ENCODE results near the gene C2CD2.

C2CD2 gene

GRCh38 chr21:41881051-41881450, 72.8 kb downstream of the C2CD2 start:
- FAIRE-seq, result no peak

GRCh38 chr21:41880153-41880552, 73.7 kb downstream of the C2CD2 start:
- FAIRE-seq, result no peak

- no peak for FAIRE-seq
These were observed 74.4 kb downstream of the C2CD2 start, which contains the start of gene PRDM15 for GRCh38 chr21:41879190-41879998. TSS of gene PRDM15 (minus strand) at chr21:41879344. CDS start at chr21:41860363, 18,981 bp downstream.

- FAIRE-seq, result no peak
These were observed 75.0 kb downstream of the C2CD2 start for GRCh38 chr21:41878831-41879189.

GRCh38 chr21:41877901-41878830, 75.7 kb downstream of the C2CD2 start:
- no peak for FAIRE-seq

GRCh38 chr21:41876928-41877652, 76.7 kb downstream of the C2CD2 start:
- no peak for FAIRE-seq

- no peak for FAIRE-seq
These were observed 77.4 kb downstream of the C2CD2 start for GRCh38 chr21:41876396-41876795.

- no peak for FAIRE-seq
These were observed 78.7 kb downstream of the C2CD2 start for GRCh38 chr21:41875086-41875485.

GRCh38 chr21:41874611-41875010, 79.2 kb downstream of the C2CD2 start:
- FAIRE-seq, result no peak

- no peak for FAIRE-seq
These were observed 80.4 kb downstream of the C2CD2 start for GRCh38 chr21:41873426-41873825.

- FAIRE-seq, result no peak
These were observed 80.8 kb downstream of the C2CD2 start for GRCh38 chr21:41873005-41873404.

- FAIRE-seq, result no peak
These were observed 82.4 kb downstream of the C2CD2 start for GRCh38 chr21:41871293-41872030.

- no peak for FAIRE-seq
These were observed 84.0 kb downstream of the C2CD2 start for GRCh38 chr21:41869771-41870170.

- FAIRE-seq, result no peak
These were observed 85.6 kb downstream of the C2CD2 start for GRCh38 chr21:41868062-41868710.

- no peak for FAIRE-seq
These were observed 86.5 kb downstream of the C2CD2 start for GRCh38 chr21:41867313-41867712.

- no peak for FAIRE-seq
These were observed 87.5 kb downstream of the C2CD2 start for GRCh38 chr21:41866274-41866809.

GRCh38 chr21:41865002-41865777, 88.6 kb downstream of the C2CD2 start:
- no peak for FAIRE-seq

- no peak for FAIRE-seq
These were observed 89.4 kb downstream of the C2CD2 start for GRCh38 chr21:41864311-41865001.

GRCh38 chr21:41863439-41863740, 90.4 kb downstream of the C2CD2 start:
- FAIRE-seq, result no peak

- no peak for FAIRE-seq
These were observed 91.8 kb downstream of the C2CD2 start for GRCh38 chr21:41861987-41862386.
